HCT116 (cell line): ENCODE data around the gene ZNF780A. TPM values are rescaled to one million over a fixed set of nuclear protein-coding genes. Genes with fewer than 3 reads are reported as not detected.

Source experiments
- ATAC-seq: fragments of 200-7000 bp; cut with Tn5 transposase; 2 replicates; pipeline ENCODE4 v1.9.1; 2020; ENCODE audit warnings: mild to moderate bottlenecking, moderate library complexity
- BruUV-seq: library from RNA; stranded (reverse); fragments of 400-500 nt; replicated peaks from 2 replicates; lab custom pipeline; 2021; lab: Mats Ljungman, UMichigan
- CTCF ChIA-PET: fragments of 300-600 bp; sonication (Branson Sonifier 250); formaldehyde crosslinking; loops from one replicate; lab custom pipeline; 2021; ENCODE audit warnings: antibody characterized with exemption; lab: Charles Lee
- POLR2A ChIA-PET: fragments of 300-600, 350-600 bp; sonication (Branson Sonifier 250); formaldehyde crosslinking; loops from one replicate; lab custom pipeline; 2021; ENCODE audit warnings: antibody characterized with exemption; lab: Charles Lee
- RAD21 ChIA-PET, 2 experiments: fragments of 300-600 bp; sonication (Branson Sonifier 250); formaldehyde crosslinking; loops; one replicate each; lab custom pipeline; 2023; ENCODE audit warnings: low total read pairs in 2 of 2; ENCODE audit not compliant: uncharacterized antibody in 2 of 2, unreplicated experiment in 2 of 2, low non-redundant PET in 1 of 2; lab: Charles Lee
- DNase-seq: peaks from one replicate; pipeline ENCODE4 v3.0.0-alpha.2; 2010; ENCODE audit warnings: low read depth, low spot score
- H2AFZ ChIP-seq: fragments of 200-600 bp; shearing (Covaris generic), sonication (generic); 2 replicates; pipeline ENCODE4 v1.6.1; 2017; ENCODE audit warnings: low read depth, mixed run types, mixed read lengths, antibody characterized with exemption, low read length; ENCODE audit not compliant: poor library complexity, severe bottlenecking
- H3K27ac ChIP-seq: 2 replicates; pipeline ENCODE4 v1.5.1; 2012; ENCODE audit warnings: low read depth, low read length
- H3K27me3 ChIP-seq: fragments of 200-600 bp; sonication (generic); 2 replicates; pipeline ENCODE4 v1.6.1; 2016; ENCODE audit warnings: mixed run types, low read length, mixed read lengths; ENCODE audit not compliant: insufficient read depth
- H3K36me3 ChIP-seq, 2 experiments: fragments of 200-500 bp in 1 of 2; fragments of 200-600 bp in 1 of 2; sonication (Bioruptor generic) in 1 of 2; sonication (generic) in 1 of 2; 2 replicates each; pipeline versions ENCODE4 v1.5.1 to v1.6.1; 2014 to 2016; ENCODE audit warnings: low read length in 2 of 2, inconsistent platforms in 1 of 2, mixed read lengths in 1 of 2, mixed run types in 1 of 2; ENCODE audit not compliant: insufficient read depth in 2 of 2, control insufficient read depth in 1 of 2
- H3K4me1 ChIP-seq, 2 experiments: fragments of 200-600 bp in 1 of 2; sonication (generic) in 1 of 2; 2 replicates each; pipeline versions ENCODE4 v1.5.1 to v1.6.1; 2012 to 2017; ENCODE audit warnings: low read length in 2 of 2, inconsistent platforms in 1 of 2, mild to moderate bottlenecking in 1 of 2, mixed read lengths in 1 of 2, mixed run types in 1 of 2, moderate library complexity in 1 of 2; ENCODE audit not compliant: insufficient read depth in 2 of 2, control insufficient read depth in 1 of 2
- H3K4me2 ChIP-seq: fragments of 200-600 bp; sonication (generic); 2 replicates; pipeline ENCODE4 v1.6.1; 2017; ENCODE audit warnings: mixed run types, low read length, mixed read lengths
- H3K4me3 ChIP-seq, 2 experiments: fragments of 200-600 bp in 1 of 2; sonication (generic) in 1 of 2; replicated peaks in 1 of 2; 2 replicates each; pipeline ENCODE4 v1.5.1; 2011 to 2016; ENCODE audit warnings: low read length in 2 of 2, control low read depth in 1 of 2, low read depth in 1 of 2, mild to moderate bottlenecking in 1 of 2, mixed read lengths in 1 of 2, mixed run types in 1 of 2
- H3K79me2 ChIP-seq: fragments of 200-600 bp; sonication (generic); 2 replicates; pipeline ENCODE4 v1.6.1; 2017; ENCODE audit warnings: mild to moderate bottlenecking, mixed run types, low read length, moderate library complexity, mixed read lengths; ENCODE audit not compliant: insufficient read depth
- H3K9ac ChIP-seq: fragments of 200-600 bp; sonication (generic); 2 replicates; pipeline ENCODE4 v1.6.1; 2016; ENCODE audit warnings: low read length, mixed read lengths
- H3K9me2 ChIP-seq: fragments of 200-600 bp; sonication (generic), shearing (Covaris generic); 2 replicates; pipeline ENCODE4 v1.6.1; 2017; ENCODE audit warnings: mixed run types, mild to moderate bottlenecking, moderate library complexity; ENCODE audit not compliant: insufficient read depth
- H3K9me3 ChIP-seq, 2 experiments: fragments of 200-500 bp in 1 of 2; fragments of 200-600 bp in 1 of 2; sonication (Bioruptor generic) in 1 of 2; sonication (generic) in 1 of 2; 2 replicates each; pipeline ENCODE4 v1.6.1; 2014 to 2017; ENCODE audit warnings: low read length in 2 of 2, mixed read lengths in 2 of 2, inconsistent platforms in 1 of 2, low read depth in 1 of 2, mild to moderate bottlenecking in 1 of 2, mixed run types in 1 of 2, moderate library complexity in 1 of 2; ENCODE audit not compliant: control insufficient read depth in 1 of 2, insufficient read depth in 1 of 2
- H4K20me1 ChIP-seq: fragments of 200-600 bp; sonication (generic), shearing (Covaris generic); 2 replicates; pipeline ENCODE4 v1.6.1; 2017; ENCODE audit warnings: mixed run types, mild to moderate bottlenecking, moderate library complexity; ENCODE audit not compliant: insufficient read depth
- CEBPB ChIP-seq: IDR thresholded peaks from 2 replicates; pipeline ENCODE4 v1.6.1; 2012; ENCODE audit warnings: low read depth
- FOSL1 ChIP-seq: IDR thresholded peaks from 2 replicates; pipeline ENCODE4 v1.6.1; 2012; ENCODE audit warnings: low read depth
- POLR2A ChIP-seq: IDR thresholded peaks from 2 replicates; pipeline ENCODE4 v1.7.0; 2011; ENCODE audit warnings: borderline replicate concordance; ENCODE audit not compliant: insufficient read depth, insufficient read length; ENCODE audit errors: extremely low read depth
- SP1 ChIP-seq: IDR thresholded peaks from 2 replicates; pipeline ENCODE4 v1.6.1; 2012; ENCODE audit warnings: low read depth
- ZNF274 ChIP-seq: fragments of 200-500 bp; sonication (Bioruptor generic); IDR thresholded peaks from 2 replicates; pipeline ENCODE4 v1.6.1; 2014; ENCODE audit warnings: mild to moderate bottlenecking, low read depth, low read length, inconsistent platforms
- intact Hi-C: fragments of 100-400 bp; cut with micrococcal nuclease; formaldehyde crosslinking; loops from 2 replicates; pipeline ENCODE4 v1.10.0; 2022
- total RNA-seq: library from RNA; stranded (reverse); gene quantifications from one replicate; pipeline ENCODE4 v1.2.1, GENCODE V29; 2021; ENCODE audit not compliant: unreplicated experiment
- TF ChIP-seq, protein P1 (sequence below): IDR thresholded peaks from 2 replicates; pipeline ENCODE4 v1.6.1; 2012

ZNF780A gene
- total RNA-seq, 1 experiment from 2014 or later, result 18.9 TPM

DNA sequence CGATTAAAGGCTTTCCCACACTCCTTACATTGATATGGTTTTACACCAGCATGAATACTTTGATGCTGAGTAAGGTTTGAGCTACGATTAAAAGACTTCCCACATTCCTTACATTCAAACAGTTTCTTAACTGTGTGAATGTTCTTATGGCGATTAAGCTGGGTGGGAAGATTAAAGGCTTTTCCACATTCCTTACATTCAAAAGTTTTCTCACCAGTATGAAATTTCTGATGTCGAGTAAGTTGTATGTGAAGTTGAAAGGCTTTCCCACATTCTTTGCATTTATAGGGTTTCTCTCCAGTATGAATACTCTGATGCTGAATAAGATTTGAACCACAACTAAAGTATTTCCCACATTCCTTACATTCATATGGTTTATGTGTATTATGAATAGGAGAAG lies 54.7 kb downstream of the ZNF780A start:
- Histone ChIP-seq H3K9me3 (peaks cover 23 to 47% of the 10 kb centered on the region in 2 experiments; a peak in 3 of 4 replicates), H3K4me2 (no peak overlapping the region), H3K79me2 (no peaks in the 10 kb centered on the region), H3K27ac (no peak overlapping the region), H4K20me1 (no peaks in the 10 kb centered on the region), H3K36me3 (peaks cover 0 to 2% of the 10 kb centered on the region in 2 experiments; a peak in 1 of 4 replicates), H3K4me1 (no peaks in the 10 kb centered on the region), H3K9ac (no peak overlapping the region), H3K9me2 (no peaks in the 10 kb centered on the region), H2AFZ (no peak overlapping the region), H3K27me3 (no peaks in the 10 kb centered on the region), H3K4me3 (no peak overlapping the region)
- CTCF ChIA-PET, result no interaction called here
- DNase-seq, result no peak
- TF ChIP-seq SP1 (no peak), CEBPB (no peak), FOSL1 (no peak)
- TF ChIP-seq, protein P1, sequence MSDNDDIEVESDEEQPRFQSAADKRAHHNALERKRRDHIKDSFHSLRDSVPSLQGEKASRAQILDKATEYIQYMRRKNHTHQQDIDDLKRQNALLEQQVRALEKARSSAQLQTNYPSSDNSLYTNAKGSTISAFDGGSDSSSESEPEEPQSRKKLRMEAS, result no peak
- BruUV-seq, result no TSS peak
- POLR2A ChIA-PET, result no interaction called here
- no peak for ATAC-seq
- RAD21 ChIA-PET, result no interaction called here
- intact Hi-C loops, result no loop called here

DNA sequence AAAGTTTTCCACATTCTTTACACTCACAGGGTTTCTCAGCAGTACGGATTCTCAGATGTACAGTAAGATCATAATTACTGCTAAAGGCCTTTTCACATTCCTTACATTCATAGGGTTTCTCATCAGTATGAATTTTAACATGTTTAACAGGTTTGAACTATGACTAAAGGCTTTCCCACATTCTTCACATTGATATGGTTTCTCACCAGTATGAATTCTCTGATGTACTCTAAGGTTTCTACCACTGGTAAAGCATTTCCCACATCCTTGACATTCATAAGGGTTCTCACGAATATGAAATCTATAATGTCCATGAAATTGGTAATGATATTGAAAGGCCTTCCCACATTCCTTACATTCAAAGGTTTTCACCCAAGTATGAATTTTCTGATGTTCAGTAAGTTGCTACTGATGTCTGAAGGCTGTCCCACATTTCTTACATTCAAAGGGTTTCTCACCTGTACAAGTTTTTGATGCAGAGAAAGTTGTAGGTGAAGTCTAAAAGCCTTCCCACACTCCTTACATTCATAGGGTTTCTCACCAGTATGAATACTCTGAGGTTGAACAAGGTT lies 56.7 kb downstream of the ZNF780A start:
- Histone ChIP-seq H3K9me2 (no peaks in the 10 kb centered on the region), H3K4me2 (no peak overlapping the region), H2AFZ (no peak overlapping the region), H3K4me1 (no peaks in the 10 kb centered on the region), H4K20me1 (no peaks in the 10 kb centered on the region), H3K27ac (no peak overlapping the region), H3K79me2 (no peaks in the 10 kb centered on the region), H3K27me3 (no peaks in the 10 kb centered on the region), H3K9me3 (peaks cover 26 to 53% of the 10 kb centered on the region in 2 experiments; a peak in 3 of 4 replicates), H3K9ac (no peak overlapping the region), H3K4me3 (no peak overlapping the region), H3K36me3 (peaks cover 0 to 2% of the 10 kb centered on the region in 2 experiments; a peak in 1 of 4 replicates)
- BruUV-seq, result no TSS peak
- intact Hi-C loops, result no loop called here
- DNase-seq, result no peak
- CTCF ChIA-PET, result no interaction called here
- RAD21 ChIA-PET, result no interaction called here
- ATAC-seq, result no peak
- POLR2A ChIA-PET, result no interaction called here
- TF ChIP-seq POLR2A, result no peak
- peak; percentile 86 for TF ChIP-seq ZNF274
